CD8-positive, alpha-beta memory T cell (primary cell): ENCODE results near the gene CRYZ. TPM values are rescaled to one million over a fixed set of nuclear protein-coding genes. Genes with fewer than 3 reads are reported as not detected.

ENCODE experiments used
- CTCF ChIA-PET: fragments of 350-600 bp; sonication (Branson Sonifier 250); formaldehyde crosslinking; loops from one replicate; lab custom pipeline; 2021; ENCODE audit warnings: antibody characterized with exemption; lab: Charles Lee
- POLR2A ChIA-PET: fragments of 350-600 bp; sonication (Branson Sonifier 250); formaldehyde crosslinking; loops from one replicate; lab custom pipeline; 2021; ENCODE audit warnings: antibody characterized with exemption; lab: Charles Lee
- DNase-seq, 5 donors: peaks; one replicate each; pipeline versions ENCODE4 v3.0.0 to v3.0.0-alpha.2; 2020 to 2022; ENCODE audit warnings: mixed read lengths in 1 of 5
- H3K27ac ChIP-seq: one replicate; pipeline ENCODE4 v1.7.0; 2013; ENCODE audit warnings: low read depth, mild to moderate bottlenecking, low read length, moderate library complexity
- H3K27me3 ChIP-seq: 2 replicates; pipeline ENCODE4 v1.7.0; 2013; ENCODE audit warnings: low read length, mild to moderate bottlenecking; ENCODE audit not compliant: insufficient read depth, poor library complexity, severe bottlenecking
- H3K36me3 ChIP-seq: 2 replicates; pipeline ENCODE4 v1.7.0; 2013; ENCODE audit warnings: mild to moderate bottlenecking, low read length, moderate library complexity; ENCODE audit not compliant: insufficient read depth
- H3K4me1 ChIP-seq: 2 replicates; pipeline ENCODE4 v1.7.0; 2013; ENCODE audit warnings: mild to moderate bottlenecking, low read length, moderate library complexity; ENCODE audit not compliant: insufficient read depth
- H3K4me3 ChIP-seq: 2 replicates; pipeline ENCODE4 v1.7.0; 2013; ENCODE audit warnings: mild to moderate bottlenecking, low read length
- H3K9me3 ChIP-seq: 2 replicates; pipeline ENCODE4 v1.7.0; 2013; ENCODE audit warnings: mild to moderate bottlenecking, low read length
- H3K27ac Mint-ChIP-seq, 8 donors: one replicate each; pipeline ENCODE4 v1.8.0; 2020 to 2021; ENCODE audit warnings: mixed read lengths in 8 of 8, mild to moderate bottlenecking in 6 of 8, inconsistent platforms in 3 of 8, moderate library complexity in 3 of 8
- H3K27me3 Mint-ChIP-seq, 2 donors: one replicate each; pipeline ENCODE4 v1.8.0; 2020 to 2021; ENCODE audit warnings: mixed read lengths in 2 of 2, mild to moderate bottlenecking in 1 of 2, moderate library complexity in 1 of 2
- H3K36me3 Mint-ChIP-seq, 3 donors: one replicate each; pipeline ENCODE4 v1.8.0; 2020 to 2021; ENCODE audit warnings: mixed read lengths in 3 of 3, inconsistent platforms in 1 of 3, mild to moderate bottlenecking in 1 of 3
- H3K4me1 Mint-ChIP-seq, 3 donors: one replicate each; pipeline ENCODE4 v1.8.0; 2020 to 2021; ENCODE audit warnings: mixed read lengths in 3 of 3, inconsistent platforms in 1 of 3, mild to moderate bottlenecking in 1 of 3
- H3K4me3 Mint-ChIP-seq, 7 donors: one replicate each; pipeline ENCODE4 v1.8.0; 2020 to 2021; ENCODE audit warnings: mixed read lengths in 7 of 7, mild to moderate bottlenecking in 6 of 7, moderate library complexity in 4 of 7, inconsistent platforms in 2 of 7
- H3K9me3 Mint-ChIP-seq, 5 donors: one replicate each; pipeline ENCODE4 v1.8.0; 2020 to 2022; ENCODE audit warnings: mixed read lengths in 5 of 5, mild to moderate bottlenecking in 3 of 5, moderate library complexity in 2 of 5, inconsistent platforms in 1 of 5
- polyA plus RNA-seq: library from polyadenylated mRNA; unstranded; fragments of 300-500 nt; fragmentation: Illumina TruSeq; gene quantifications from one replicate; pipeline ENCODE4 v1.2.3, GENCODE V29; 2021
- total RNA-seq, 2 experiments: library from RNA; stranded (reverse); gene quantifications; one replicate each; pipeline ENCODE4 v1.2.3, GENCODE V29; 2021

CRYZ gene
- 10 to 100 TPM; 13.1 to 13.7 TPM for total RNA-seq
- 51.7 TPM for polyA plus RNA-seq

GRCh38 chr1:74732960-74733603, at the start of gene CRYZ, which contains the start of gene TYW3:
TSS of gene CRYZ (minus strand) at chr1:74733050. CDS start at chr1:74724821, 8,229 bp downstream.
TSS of gene TYW3 (plus strand) at chr1:74733152. CDS start at chr1:74733245, 93 bp downstream.
- peak within 1 kb of the TSS; percentile 83 to 99 (median 96) for H3K27ac Mint-ChIP-seq
- Histone ChIP-seq H3K4me3 (peak within 1 kb of the TSS; percentile 90), H3K27ac (peak within 1 kb of the TSS; percentile 89), H3K9me3 (no peaks in the 10 kb centered on the region), H3K36me3 (peaks cover 11% of the 10 kb centered on the region), H3K27me3 (no peaks in the 10 kb centered on the region), H3K4me1 (peaks cover 22% of the 10 kb centered on the region)
- peaks cover 48 to 59% (median 56%) of the 10 kb centered on the region in 3 donors for H3K4me1 Mint-ChIP-seq
- POLR2A ChIA-PET = interaction anchor here (0.5 kb wide), 1 partner anchor 18 kb away, joined by 3 read pairs; no protein-coding TSS in a partner anchor
- H3K9me3 Mint-ChIP-seq = peaks cover 0 to 2% (median 0%) of the 10 kb centered on the region in 5 donors
- H3K27me3 Mint-ChIP-seq = no peaks in the 10 kb centered on the region
- CTCF ChIA-PET = interaction anchor here (0.6 to 1.8 kb wide), 12 partner anchors 9 to 42 kb away, joined by 3 to 8 read pairs (median 4); no protein-coding TSS in a partner anchor
- peak; percentile 64 to 88 (median 84) for DNase-seq
- peak within 1 kb of the TSS; percentile 89 to 99 (median 96) for H3K4me3 Mint-ChIP-seq
- H3K36me3 Mint-ChIP-seq = peaks cover 5 to 44% (median 14%) of the 10 kb centered on the region in 3 donors

- peaks cover 4 to 22% of the 10 kb centered on the region in 2 donors for H3K27me3 Mint-ChIP-seq
- H3K9me3 Mint-ChIP-seq = no peaks in the 10 kb centered on the region
- no peaks in the 10 kb centered on the region for H3K9me3 ChIP-seq
- H3K4me1 ChIP-seq = no peaks in the 10 kb centered on the region
- H3K36me3 ChIP-seq = no peaks in the 10 kb centered on the region
- H3K27me3 ChIP-seq = peaks cover 2% of the 10 kb centered on the region
- DNase-seq = no peak
- H3K4me3 Mint-ChIP-seq = no peak overlapping the region
- no peak overlapping the region for H3K27ac ChIP-seq
- H3K4me3 ChIP-seq = no peak overlapping the region
- H3K27ac Mint-ChIP-seq = no peak overlapping the region
- ChIA-PET CTCF (no interaction called here), POLR2A (no interaction called here)
- H3K4me1 Mint-ChIP-seq = no peaks in the 10 kb centered on the region
- no peaks in the 10 kb centered on the region for H3K36me3 Mint-ChIP-seq
These were observed 47.7 kb upstream of the CRYZ start for GRCh38 chr1:74780594-74780993.

GRCh38 chr1:74779750-74780149, 46.9 kb upstream of the CRYZ start:
- CTCF ChIA-PET = no interaction called here
- no peak overlapping the region for H3K4me3 ChIP-seq
- H3K36me3 ChIP-seq = no peaks in the 10 kb centered on the region
- Mint-ChIP-seq H3K9me3 (no peaks in the 10 kb centered on the region), H3K4me3 (no peak overlapping the region), H3K27me3 (peaks cover 4 to 22% of the 10 kb centered on the region in 2 donors), H3K4me1 (no peaks in the 10 kb centered on the region), H3K36me3 (no peaks in the 10 kb centered on the region), H3K27ac (no peak overlapping the region)
- no peak for DNase-seq
- peaks cover 3% of the 10 kb centered on the region for H3K27me3 ChIP-seq
- no peaks in the 10 kb centered on the region for H3K4me1 ChIP-seq
- no peaks in the 10 kb centered on the region for H3K9me3 ChIP-seq
- POLR2A ChIA-PET = no interaction called here
- no peak overlapping the region for H3K27ac ChIP-seq

- H3K4me3 ChIP-seq = no peak overlapping the region
- H3K27me3 ChIP-seq = peaks cover 3% of the 10 kb centered on the region
- Mint-ChIP-seq H3K4me3 (no peak overlapping the region), H3K27ac (no peak overlapping the region), H3K27me3 (peaks cover 11 to 29% of the 10 kb centered on the region in 2 donors), H3K4me1 (peaks cover 0 to 4% (median 0%) of the 10 kb centered on the region in 3 donors), H3K9me3 (no peaks in the 10 kb centered on the region), H3K36me3 (no peaks in the 10 kb centered on the region)
- DNase-seq = no peak
- H3K4me1 ChIP-seq = no peaks in the 10 kb centered on the region
- ChIA-PET CTCF (no interaction called here), POLR2A (no interaction called here)
- H3K27ac ChIP-seq = no peak overlapping the region
- H3K9me3 ChIP-seq = no peaks in the 10 kb centered on the region
- no peaks in the 10 kb centered on the region for H3K36me3 ChIP-seq
These were observed 44.7 kb upstream of the CRYZ start for GRCh38 chr1:74777525-74777924.

- Mint-ChIP-seq H3K27ac (no peak overlapping the region), H3K4me1 (peaks cover 0 to 11% (median 2%) of the 10 kb centered on the region in 3 donors), H3K9me3 (no peaks in the 10 kb centered on the region), H3K36me3 (no peaks in the 10 kb centered on the region), H3K4me3 (no peak overlapping the region), H3K27me3 (peaks cover 11 to 29% of the 10 kb centered on the region in 2 donors)
- Histone ChIP-seq H3K4me3 (no peak overlapping the region), H3K27ac (no peak overlapping the region), H3K36me3 (no peaks in the 10 kb centered on the region), H3K4me1 (no peaks in the 10 kb centered on the region), H3K27me3 (peaks cover 3% of the 10 kb centered on the region), H3K9me3 (no peaks in the 10 kb centered on the region)
- no peak for DNase-seq
- POLR2A ChIA-PET = no interaction called here
- CTCF ChIA-PET = no interaction called here
These were observed 42.9 kb upstream of the CRYZ start for GRCh38 chr1:74775735-74776134.

GRCh38 chr1:74773582-74773981, 40.7 kb upstream of the CRYZ start:
- H3K9me3 Mint-ChIP-seq = no peaks in the 10 kb centered on the region
- no peak for DNase-seq
- H3K36me3 Mint-ChIP-seq = no peaks in the 10 kb centered on the region
- H3K4me1 Mint-ChIP-seq = peaks cover 0 to 11% (median 2%) of the 10 kb centered on the region in 3 donors
- Histone ChIP-seq H3K4me1 (no peaks in the 10 kb centered on the region), H3K9me3 (no peaks in the 10 kb centered on the region), H3K4me3 (no peak overlapping the region), H3K36me3 (no peaks in the 10 kb centered on the region), H3K27me3 (peaks cover 3% of the 10 kb centered on the region), H3K27ac (no peak overlapping the region)
- H3K27me3 Mint-ChIP-seq = peaks cover 11 to 23% of the 10 kb centered on the region in 2 donors
- ChIA-PET CTCF (no interaction called here), POLR2A (no interaction called here)
- H3K4me3 Mint-ChIP-seq = no peak overlapping the region
- no peak overlapping the region for H3K27ac Mint-ChIP-seq

GRCh38 chr1:74772945-74773344, 40.1 kb upstream of the CRYZ start:
- H3K27me3 Mint-ChIP-seq = peaks cover 8 to 17% of the 10 kb centered on the region in 2 donors
- no peaks in the 10 kb centered on the region for H3K36me3 Mint-ChIP-seq
- H3K9me3 ChIP-seq = no peaks in the 10 kb centered on the region
- H3K36me3 ChIP-seq = no peaks in the 10 kb centered on the region
- H3K9me3 Mint-ChIP-seq = no peaks in the 10 kb centered on the region
- no peak overlapping the region for H3K27ac ChIP-seq
- CTCF ChIA-PET = no interaction called here
- peaks cover 0 to 11% (median 2%) of the 10 kb centered on the region in 3 donors for H3K4me1 Mint-ChIP-seq
- no peak for DNase-seq
- peaks cover 3% of the 10 kb centered on the region for H3K27me3 ChIP-seq
- H3K4me3 ChIP-seq = no peak overlapping the region
- no peaks in the 10 kb centered on the region for H3K4me1 ChIP-seq
- no peak overlapping the region for H3K4me3 Mint-ChIP-seq
- POLR2A ChIA-PET = no interaction called here
- H3K27ac Mint-ChIP-seq = no peak overlapping the region

GRCh38 chr1:74771913-74772515, 39.2 kb upstream of the CRYZ start:
- Mint-ChIP-seq H3K27ac (no peak overlapping the region), H3K4me1 (peaks cover 0 to 11% (median 2%) of the 10 kb centered on the region in 3 donors)
- H3K36me3 ChIP-seq = no peaks in the 10 kb centered on the region

More at GRCh38 chr1:74771913-74772515, 39.2 kb upstream of the CRYZ start:
- Mint-ChIP-seq H3K9me3 (no peaks in the 10 kb centered on the region), H3K4me3 (no peak overlapping the region), H3K27me3 (peaks cover 8 to 17% of the 10 kb centered on the region in 2 donors), H3K36me3 (no peaks in the 10 kb centered on the region)
- H3K9me3 ChIP-seq = no peaks in the 10 kb centered on the region
- H3K4me3 ChIP-seq = no peak overlapping the region
- H3K27ac ChIP-seq = no peak overlapping the region
- peak in 2 of 5 donors; percentile 1 to 3 for DNase-seq
- H3K4me1 ChIP-seq = no peaks in the 10 kb centered on the region
- ChIA-PET POLR2A (no interaction called here), CTCF (interaction anchor here (0.7 to 1.6 kb wide), 2 partner anchors 9 to 11 kb away, joined by 3 to 7 read pairs; no protein-coding TSS in a partner anchor)
- peaks cover 3% of the 10 kb centered on the region for H3K27me3 ChIP-seq
